Loucy (cell line): ENCODE data around the gene MPPED2.

Experiments used
- CTCF ChIP-seq: fragments of 200-600 bp; sonication (generic); conservative IDR thresholded peaks from 2 replicates; pipeline ENCODE4 v1.5.1; 2014; ENCODE audit warnings: mild to moderate bottlenecking, antibody characterized with exemption, low read length
- EZH2phosphoT487 ChIP-seq: fragments of 200-600 bp; IDR thresholded peaks from 2 replicates; pipeline ENCODE4 v1.6.1; 2018; ENCODE audit warnings: antibody characterized with exemption, mild to moderate bottlenecking, moderate library complexity, borderline replicate concordance

GRCh38 chr11:30552839-30553238 lies 33.3 kb downstream of the MPPED2 start:
- no peak for TF ChIP-seq CTCF
- TF ChIP-seq EZH2phosphoT487: no peak
